K562 (cell line): ENCODE results near the gene LCN15. TPM values are rescaled to one million over a fixed set of nuclear protein-coding genes. Genes with fewer than 3 reads are reported as not detected.

Experiments
- KAT7 ChIP-seq: sonication (generic); formaldehyde crosslinking; IDR thresholded peaks from 2 replicates; pipeline ENCODE4 v1.8.0; 2022; ENCODE audit warnings: missing genetic modification reagents, mild to moderate bottlenecking, borderline replicate concordance
- LCOR ChIP-seq: sonication (generic); formaldehyde crosslinking; IDR thresholded peaks from 2 replicates; pipeline ENCODE4 v1.8.0; 2022; ENCODE audit warnings: mild to moderate bottlenecking, missing genetic modification reagents
- PCBP1 ChIP-seq: fragments of 200-400 bp; formaldehyde crosslinking; IDR thresholded peaks from 2 replicates; pipeline ENCODE4 v1.6.1; 2018; ENCODE audit warnings: mild to moderate bottlenecking, low read depth, low read length; ENCODE audit not compliant: poor library complexity, severe bottlenecking
- SRF ChIP-seq, 2 experiments: fragments of 250-450, 450-650 bp in 1 of 2; sonication (Bioruptor Pico) in 1 of 2; sonication (generic) in 1 of 2; formaldehyde crosslinking; IDR thresholded peaks; 2 replicates each; pipeline versions ENCODE4 v1.5.0 to v1.5.1; 2020 to 2022; ENCODE audit warnings: mild to moderate bottlenecking in 1 of 2, missing genetic modification reagents in 1 of 2
- ZKSCAN1 ChIP-seq: fragments of 150-350 bp; IDR thresholded peaks from 2 replicates; pipeline ENCODE4 v1.6.1; 2016; ENCODE audit warnings: low read depth, low read length
- ZNF124 ChIP-seq: sonication (generic); formaldehyde crosslinking; IDR thresholded peaks from 2 replicates; pipeline ENCODE4 v1.8.1; 2022; ENCODE audit warnings: missing genetic modification reagents
- ZNF76 ChIP-seq: fragments of 250-450 bp; sonication (Bioruptor Pico); IDR thresholded peaks from 2 replicates; pipeline ENCODE4 v1.4.0; 2020; ENCODE audit warnings: mild to moderate bottlenecking, moderate library complexity, borderline replicate concordance
- polyA plus RNA-seq, 8 experiments: library from polyadenylated mRNA; depleted of rRNA in 4 of 8; stranded (reverse) in 5 of 8; unstranded in 3 of 8; fragments of >200 nt; fragmentation: Nextera tagmentation in 2 of 8; fragmentation: Illumina TruSeq in 1 of 8; extraction: Ambion mirVana in 2 of 8; extraction: Trizol in 1 of 8; gene quantifications; 2 replicates each; pipeline versions ENCODE4 v1.2.1 to v1.2.3, GENCODE V29; 2011 to 2014; ENCODE audit warnings: inconsistent platforms in 1 of 8, missing spikeins in 1 of 8
- total RNA-seq, 7 experiments: library from RNA; depleted of rRNA in 6 of 7; stranded (reverse); fragments of >200 nt in 6 of 7; fragmentation: Illumina TruSeq in 2 of 7; extraction: Trizol in 2 of 7; gene quantifications; 2 replicates each; pipeline versions ENCODE4 v1.2.1 to v1.2.3, GENCODE V29; 2011 to 2021; ENCODE audit warnings: low replicate concordance in 1 of 7
- TF ChIP-seq, protein P1 (sequence below): fragments of 200-600 bp; sonication (generic); IDR thresholded peaks from one replicate; pipeline ENCODE4 v1.6.1; 2012; ENCODE audit warnings: mild to moderate bottlenecking, low read depth, low read length, inconsistent platforms
- TF ChIP-seq, protein P2 (sequence below), 2 experiments: fragments of 450-650 bp in 1 of 2; IDR thresholded peaks; 2 replicates each; pipeline ENCODE4 v1.6.1; 2011 to 2017; ENCODE audit warnings: low read depth in 2 of 2, antibody characterized with exemption in 1 of 2, borderline replicate concordance in 1 of 2, low read length in 1 of 2, mild to moderate bottlenecking in 1 of 2, mixed read lengths in 1 of 2; ENCODE audit not compliant: control insufficient read depth in 1 of 2
- TF ChIP-seq, protein P3 (sequence below): fragments of 250-450 bp; sonication (Bioruptor Pico); IDR thresholded peaks from 2 replicates; pipeline ENCODE4 v1.8.0; 2022; ENCODE audit warnings: moderate library complexity, mild to moderate bottlenecking, inconsistent platforms

LCN15 gene
- total and polyA plus RNA-seq, 9 of the 15 experiments (the other 6 are each of a cell fraction or from before 2014, with no cell fraction given): 0.66 TPM; not detected in 8

DNA sequence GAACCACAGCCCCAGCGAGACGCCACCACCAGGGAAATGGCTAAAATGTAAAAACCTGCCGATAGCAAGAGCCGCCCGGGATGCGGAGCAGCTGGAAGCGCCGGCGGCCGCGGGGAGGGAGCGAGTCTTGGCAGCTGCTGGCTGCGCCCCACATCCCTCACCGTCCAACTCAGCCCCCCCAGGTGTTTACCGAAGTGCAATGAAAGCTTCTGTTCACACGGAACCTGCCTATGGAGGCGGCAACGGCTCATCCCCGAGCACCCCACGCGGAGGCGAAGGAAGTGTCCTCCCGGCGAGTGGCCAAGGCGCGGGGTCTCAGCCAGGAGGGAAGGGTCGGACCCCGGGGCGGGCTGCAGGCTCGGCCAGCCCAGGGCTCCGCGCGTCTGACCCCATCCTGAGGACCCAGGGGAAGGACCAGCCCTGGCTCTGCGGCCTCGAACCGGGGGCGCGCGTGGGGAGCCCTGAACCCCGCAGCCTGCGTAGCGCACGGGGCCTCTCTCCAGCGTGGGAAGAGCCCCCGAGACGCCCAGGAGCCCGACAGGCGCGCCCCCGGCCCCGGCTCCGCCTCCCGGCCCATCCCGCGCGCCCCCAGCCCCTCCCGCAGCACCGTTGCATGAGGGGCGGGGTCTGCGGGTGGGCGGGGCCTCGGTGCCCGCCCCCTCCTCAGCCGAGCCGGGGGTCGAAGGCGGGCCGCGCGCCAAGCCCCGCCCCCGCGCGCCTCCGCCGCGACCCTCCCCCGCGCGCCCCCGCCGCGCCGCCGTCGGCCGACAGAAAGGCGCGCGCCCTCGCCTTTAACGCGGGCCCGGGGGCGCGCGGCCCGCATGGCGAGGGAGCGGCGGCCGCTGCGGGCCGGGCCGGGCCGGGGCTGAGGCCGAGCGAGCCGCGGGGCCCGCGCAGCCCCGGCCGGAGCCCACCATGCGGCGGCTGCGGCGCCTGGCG, 52.3 kb downstream of the LCN15 start, which contains the start of gene DIPK1B (continued):
- TF ChIP-seq ZNF76 (0 out of 2 replicates have a peak, but pooled peaks have one; percentile 25), LCOR (CRISPR knock-in tag) (no peak), ZNF124 (CRISPR knock-in tag) (no peak), ZKSCAN1 (no peak), PCBP1 (peak; percentile 8), SRF (CRISPR knock-in tag; IDR thresholded peaks at IDR 0.05) (no peak), KAT7 (CRISPR knock-in tag) (peak; percentile 45; the same call in 1 of the 2 replicates)
- TF ChIP-seq, protein P1, sequence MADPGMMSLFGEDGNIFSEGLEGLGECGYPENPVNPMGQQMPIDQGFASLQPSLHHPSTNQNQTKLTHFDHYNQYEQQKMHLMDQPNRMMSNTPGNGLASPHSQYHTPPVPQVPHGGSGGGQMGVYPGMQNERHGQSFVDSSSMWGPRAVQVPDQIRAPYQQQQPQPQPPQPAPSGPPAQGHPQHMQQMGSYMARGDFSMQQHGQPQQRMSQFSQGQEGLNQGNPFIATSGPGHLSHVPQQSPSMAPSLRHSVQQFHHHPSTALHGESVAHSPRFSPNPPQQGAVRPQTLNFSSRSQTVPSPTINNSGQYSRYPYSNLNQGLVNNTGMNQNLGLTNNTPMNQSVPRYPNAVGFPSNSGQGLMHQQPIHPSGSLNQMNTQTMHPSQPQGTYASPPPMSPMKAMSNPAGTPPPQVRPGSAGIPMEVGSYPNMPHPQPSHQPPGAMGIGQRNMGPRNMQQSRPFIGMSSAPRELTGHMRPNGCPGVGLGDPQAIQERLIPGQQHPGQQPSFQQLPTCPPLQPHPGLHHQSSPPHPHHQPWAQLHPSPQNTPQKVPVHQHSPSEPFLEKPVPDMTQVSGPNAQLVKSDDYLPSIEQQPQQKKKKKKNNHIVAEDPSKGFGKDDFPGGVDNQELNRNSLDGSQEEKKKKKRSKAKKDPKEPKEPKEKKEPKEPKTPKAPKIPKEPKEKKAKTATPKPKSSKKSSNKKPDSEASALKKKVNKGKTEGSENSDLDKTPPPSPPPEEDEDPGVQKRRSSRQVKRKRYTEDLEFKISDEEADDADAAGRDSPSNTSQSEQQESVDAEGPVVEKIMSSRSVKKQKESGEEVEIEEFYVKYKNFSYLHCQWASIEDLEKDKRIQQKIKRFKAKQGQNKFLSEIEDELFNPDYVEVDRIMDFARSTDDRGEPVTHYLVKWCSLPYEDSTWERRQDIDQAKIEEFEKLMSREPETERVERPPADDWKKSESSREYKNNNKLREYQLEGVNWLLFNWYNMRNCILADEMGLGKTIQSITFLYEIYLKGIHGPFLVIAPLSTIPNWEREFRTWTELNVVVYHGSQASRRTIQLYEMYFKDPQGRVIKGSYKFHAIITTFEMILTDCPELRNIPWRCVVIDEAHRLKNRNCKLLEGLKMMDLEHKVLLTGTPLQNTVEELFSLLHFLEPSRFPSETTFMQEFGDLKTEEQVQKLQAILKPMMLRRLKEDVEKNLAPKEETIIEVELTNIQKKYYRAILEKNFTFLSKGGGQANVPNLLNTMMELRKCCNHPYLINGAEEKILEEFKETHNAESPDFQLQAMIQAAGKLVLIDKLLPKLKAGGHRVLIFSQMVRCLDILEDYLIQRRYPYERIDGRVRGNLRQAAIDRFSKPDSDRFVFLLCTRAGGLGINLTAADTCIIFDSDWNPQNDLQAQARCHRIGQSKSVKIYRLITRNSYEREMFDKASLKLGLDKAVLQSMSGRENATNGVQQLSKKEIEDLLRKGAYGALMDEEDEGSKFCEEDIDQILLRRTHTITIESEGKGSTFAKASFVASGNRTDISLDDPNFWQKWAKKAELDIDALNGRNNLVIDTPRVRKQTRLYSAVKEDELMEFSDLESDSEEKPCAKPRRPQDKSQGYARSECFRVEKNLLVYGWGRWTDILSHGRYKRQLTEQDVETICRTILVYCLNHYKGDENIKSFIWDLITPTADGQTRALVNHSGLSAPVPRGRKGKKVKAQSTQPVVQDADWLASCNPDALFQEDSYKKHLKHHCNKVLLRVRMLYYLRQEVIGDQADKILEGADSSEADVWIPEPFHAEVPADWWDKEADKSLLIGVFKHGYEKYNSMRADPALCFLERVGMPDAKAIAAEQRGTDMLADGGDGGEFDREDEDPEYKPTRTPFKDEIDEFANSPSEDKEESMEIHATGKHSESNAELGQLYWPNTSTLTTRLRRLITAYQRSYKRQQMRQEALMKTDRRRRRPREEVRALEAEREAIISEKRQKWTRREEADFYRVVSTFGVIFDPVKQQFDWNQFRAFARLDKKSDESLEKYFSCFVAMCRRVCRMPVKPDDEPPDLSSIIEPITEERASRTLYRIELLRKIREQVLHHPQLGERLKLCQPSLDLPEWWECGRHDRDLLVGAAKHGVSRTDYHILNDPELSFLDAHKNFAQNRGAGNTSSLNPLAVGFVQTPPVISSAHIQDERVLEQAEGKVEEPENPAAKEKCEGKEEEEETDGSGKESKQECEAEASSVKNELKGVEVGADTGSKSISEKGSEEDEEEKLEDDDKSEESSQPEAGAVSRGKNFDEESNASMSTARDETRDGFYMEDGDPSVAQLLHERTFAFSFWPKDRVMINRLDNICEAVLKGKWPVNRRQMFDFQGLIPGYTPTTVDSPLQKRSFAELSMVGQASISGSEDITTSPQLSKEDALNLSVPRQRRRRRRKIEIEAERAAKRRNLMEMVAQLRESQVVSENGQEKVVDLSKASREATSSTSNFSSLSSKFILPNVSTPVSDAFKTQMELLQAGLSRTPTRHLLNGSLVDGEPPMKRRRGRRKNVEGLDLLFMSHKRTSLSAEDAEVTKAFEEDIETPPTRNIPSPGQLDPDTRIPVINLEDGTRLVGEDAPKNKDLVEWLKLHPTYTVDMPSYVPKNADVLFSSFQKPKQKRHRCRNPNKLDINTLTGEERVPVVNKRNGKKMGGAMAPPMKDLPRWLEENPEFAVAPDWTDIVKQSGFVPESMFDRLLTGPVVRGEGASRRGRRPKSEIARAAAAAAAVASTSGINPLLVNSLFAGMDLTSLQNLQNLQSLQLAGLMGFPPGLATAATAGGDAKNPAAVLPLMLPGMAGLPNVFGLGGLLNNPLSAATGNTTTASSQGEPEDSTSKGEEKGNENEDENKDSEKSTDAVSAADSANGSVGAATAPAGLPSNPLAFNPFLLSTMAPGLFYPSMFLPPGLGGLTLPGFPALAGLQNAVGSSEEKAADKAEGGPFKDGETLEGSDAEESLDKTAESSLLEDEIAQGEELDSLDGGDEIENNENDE: no peak
- TF ChIP-seq, protein P2, sequence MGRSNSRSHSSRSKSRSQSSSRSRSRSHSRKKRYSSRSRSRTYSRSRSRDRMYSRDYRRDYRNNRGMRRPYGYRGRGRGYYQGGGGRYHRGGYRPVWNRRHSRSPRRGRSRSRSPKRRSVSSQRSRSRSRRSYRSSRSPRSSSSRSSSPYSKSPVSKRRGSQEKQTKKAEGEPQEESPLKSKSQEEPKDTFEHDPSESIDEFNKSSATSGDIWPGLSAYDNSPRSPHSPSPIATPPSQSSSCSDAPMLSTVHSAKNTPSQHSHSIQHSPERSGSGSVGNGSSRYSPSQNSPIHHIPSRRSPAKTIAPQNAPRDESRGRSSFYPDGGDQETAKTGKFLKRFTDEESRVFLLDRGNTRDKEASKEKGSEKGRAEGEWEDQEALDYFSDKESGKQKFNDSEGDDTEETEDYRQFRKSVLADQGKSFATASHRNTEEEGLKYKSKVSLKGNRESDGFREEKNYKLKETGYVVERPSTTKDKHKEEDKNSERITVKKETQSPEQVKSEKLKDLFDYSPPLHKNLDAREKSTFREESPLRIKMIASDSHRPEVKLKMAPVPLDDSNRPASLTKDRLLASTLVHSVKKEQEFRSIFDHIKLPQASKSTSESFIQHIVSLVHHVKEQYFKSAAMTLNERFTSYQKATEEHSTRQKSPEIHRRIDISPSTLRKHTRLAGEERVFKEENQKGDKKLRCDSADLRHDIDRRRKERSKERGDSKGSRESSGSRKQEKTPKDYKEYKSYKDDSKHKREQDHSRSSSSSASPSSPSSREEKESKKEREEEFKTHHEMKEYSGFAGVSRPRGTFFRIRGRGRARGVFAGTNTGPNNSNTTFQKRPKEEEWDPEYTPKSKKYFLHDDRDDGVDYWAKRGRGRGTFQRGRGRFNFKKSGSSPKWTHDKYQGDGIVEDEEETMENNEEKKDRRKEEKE (IDR thresholded peaks at IDR 0.05; ENCODE audit: borderline replicate concordance in 1 of 2, control insufficient read depth in 1 of 2, low read depth in 2 of 2, low read length in 1 of 2): no peak
- TF ChIP-seq, protein P3, sequence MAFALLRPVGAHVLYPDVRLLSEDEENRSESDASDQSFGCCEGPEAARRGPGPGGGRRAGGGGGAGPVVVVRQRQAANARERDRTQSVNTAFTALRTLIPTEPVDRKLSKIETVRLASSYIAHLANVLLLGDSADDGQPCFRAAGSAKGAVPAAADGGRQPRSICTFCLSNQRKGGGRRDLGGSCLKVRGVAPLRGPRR (CRISPR knock-in tag): no peak
